HPDE6-E6E7 (cell line): ENCODE data around the gene ULK4.
"Not testable (repeated sequence)": the region's sequence is repeated elsewhere in the genome, so short reads cannot be mapped to it uniquely, and the experiment has no call there.

Source experiments
- DNase-seq: peaks from one replicate; pipeline ENCODE4 v3.0.0; 2011; ENCODE audit warnings: missing footprints; ENCODE audit errors: extremely low spot score

ULK4 gene

GRCh38 chr3:41579861-41580260 is 382.0 kb downstream of the ULK4 start:
- DNase-seq = no peak

- DNase-seq = no peak
Measured at GRCh38 chr3:41578798-41579197, 383.1 kb downstream of the ULK4 start.

- no peak for DNase-seq
Measured at GRCh38 chr3:41575724-41576123, 386.2 kb downstream of the ULK4 start.

GRCh38 chr3:41574900-41575299 is 387.0 kb downstream of the ULK4 start:
- no peak for DNase-seq

- DNase-seq = no peak
Measured at GRCh38 chr3:41573591-41573990, 388.3 kb downstream of the ULK4 start.

- no peak for DNase-seq
Measured at GRCh38 chr3:41572092-41572491, 389.8 kb downstream of the ULK4 start.

- DNase-seq = no peak
Measured at GRCh38 chr3:41569632-41570305, 392.1 kb downstream of the ULK4 start.

GRCh38 chr3:41565948-41566514 is 395.9 kb downstream of the ULK4 start:
- DNase-seq = no peak

GRCh38 chr3:41565003-41565402 is 396.9 kb downstream of the ULK4 start:
- DNase-seq = no peak

GRCh38 chr3:41556245-41556644 is 405.7 kb downstream of the ULK4 start:
- DNase-seq = not testable (repeated sequence)

GRCh38 chr3:41532976-41533375 is 428.9 kb downstream of the ULK4 start:
- DNase-seq = no peak

- DNase-seq = no peak
Measured at GRCh38 chr3:41526995-41527573, 434.8 kb downstream of the ULK4 start.

- DNase-seq = no peak
Measured at GRCh38 chr3:41525303-41526064, 436.4 kb downstream of the ULK4 start.

GRCh38 chr3:41523897-41524296 is 438.0 kb downstream of the ULK4 start:
- no peak for DNase-seq

- DNase-seq = no peak
Measured at GRCh38 chr3:41522612-41523011, 439.3 kb downstream of the ULK4 start.

- DNase-seq = no peak
Measured at GRCh38 chr3:41521010-41521655, 440.8 kb downstream of the ULK4 start.

- DNase-seq = no peak
Measured at GRCh38 chr3:41519746-41520145, 442.2 kb downstream of the ULK4 start.

GRCh38 chr3:41518626-41519025 is 443.3 kb downstream of the ULK4 start:
- no peak for DNase-seq

GRCh38 chr3:41508063-41508696 is 453.7 kb downstream of the ULK4 start:
- DNase-seq = no peak

- DNase-seq = no peak
Measured at GRCh38 chr3:41507336-41508062, 454.4 kb downstream of the ULK4 start.
